Measurements from ENCODE around the gene USP13.

The USP13 gene

DNA sequence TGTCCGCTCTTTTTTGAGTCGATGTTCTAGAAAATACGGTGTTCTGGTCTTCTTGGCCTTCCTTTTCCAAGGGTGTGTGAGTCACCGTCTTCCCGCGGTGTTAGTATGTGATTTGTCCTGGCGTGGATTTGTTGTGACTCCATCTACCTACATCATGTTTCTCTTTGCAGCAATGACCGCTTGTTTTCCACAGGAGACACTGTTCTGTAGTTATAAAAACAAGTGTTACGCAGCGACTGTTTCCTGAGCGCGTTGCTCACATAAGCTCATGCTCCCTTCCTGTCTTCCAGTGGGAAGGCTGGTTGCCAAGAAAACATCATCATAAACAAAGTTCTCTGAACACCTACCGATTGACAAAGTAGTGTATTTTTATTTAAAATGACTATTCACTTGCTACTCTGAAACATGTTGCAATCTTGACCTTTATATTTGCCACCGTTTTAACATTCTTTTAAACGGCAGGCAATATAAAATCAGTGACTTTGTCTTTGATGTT, 19.0 kb downstream of the USP13 start:
- no peak overlapping the region for H3K4me3 ChIP-seq (ENCODE audit: low read depth, low read length)
- no peak for TF ChIP-seq MYC (IDR thresholded peaks at IDR 0.05; ENCODE audit: low read depth, low read length)
- TF ChIP-seq, protein P1, sequence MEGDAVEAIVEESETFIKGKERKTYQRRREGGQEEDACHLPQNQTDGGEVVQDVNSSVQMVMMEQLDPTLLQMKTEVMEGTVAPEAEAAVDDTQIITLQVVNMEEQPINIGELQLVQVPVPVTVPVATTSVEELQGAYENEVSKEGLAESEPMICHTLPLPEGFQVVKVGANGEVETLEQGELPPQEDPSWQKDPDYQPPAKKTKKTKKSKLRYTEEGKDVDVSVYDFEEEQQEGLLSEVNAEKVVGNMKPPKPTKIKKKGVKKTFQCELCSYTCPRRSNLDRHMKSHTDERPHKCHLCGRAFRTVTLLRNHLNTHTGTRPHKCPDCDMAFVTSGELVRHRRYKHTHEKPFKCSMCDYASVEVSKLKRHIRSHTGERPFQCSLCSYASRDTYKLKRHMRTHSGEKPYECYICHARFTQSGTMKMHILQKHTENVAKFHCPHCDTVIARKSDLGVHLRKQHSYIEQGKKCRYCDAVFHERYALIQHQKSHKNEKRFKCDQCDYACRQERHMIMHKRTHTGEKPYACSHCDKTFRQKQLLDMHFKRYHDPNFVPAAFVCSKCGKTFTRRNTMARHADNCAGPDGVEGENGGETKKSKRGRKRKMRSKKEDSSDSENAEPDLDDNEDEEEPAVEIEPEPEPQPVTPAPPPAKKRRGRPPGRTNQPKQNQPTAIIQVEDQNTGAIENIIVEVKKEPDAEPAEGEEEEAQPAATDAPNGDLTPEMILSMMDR (IDR thresholded peaks at IDR 0.05; ENCODE audit: low read depth, low read length): no peak
- TF ChIP-seq, protein P2, sequence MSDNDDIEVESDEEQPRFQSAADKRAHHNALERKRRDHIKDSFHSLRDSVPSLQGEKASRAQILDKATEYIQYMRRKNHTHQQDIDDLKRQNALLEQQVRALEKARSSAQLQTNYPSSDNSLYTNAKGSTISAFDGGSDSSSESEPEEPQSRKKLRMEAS (IDR thresholded peaks at IDR 0.05; ENCODE audit: low read depth, low read length): no peak
- TF ChIP-seq POLR2A (IDR thresholded peaks at IDR 0.05; ENCODE audit: extremely low read depth, insufficient read length): no peak
- DNase-seq (ENCODE audit: low read depth): no peak

DNA sequence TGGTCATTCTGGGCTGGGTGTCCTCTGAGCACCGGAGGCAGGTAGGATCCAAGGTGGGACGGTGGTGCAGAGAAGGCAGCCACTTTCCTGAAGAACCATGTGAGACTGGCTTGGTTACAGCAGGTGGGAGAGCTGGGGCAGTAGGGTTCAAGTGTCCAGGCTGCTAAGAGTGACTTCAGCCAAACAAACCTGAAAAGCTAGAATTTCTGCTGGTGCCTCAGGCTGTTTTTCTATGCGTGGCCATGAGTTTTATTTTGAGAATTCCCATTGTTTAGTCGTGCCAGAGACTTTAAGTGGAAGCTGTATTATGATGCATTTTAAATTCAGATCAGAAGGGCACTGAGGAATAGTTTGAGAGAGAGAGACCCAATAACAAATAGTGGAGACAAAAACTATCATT, 20.1 kb downstream of the USP13 start:
- TF ChIP-seq POLR2A (IDR thresholded peaks at IDR 0.05; ENCODE audit: extremely low read depth, insufficient read length): no peak
- TF ChIP-seq, protein P2 (IDR thresholded peaks at IDR 0.05; ENCODE audit: low read depth, low read length): no peak
- TF ChIP-seq, protein P1 (IDR thresholded peaks at IDR 0.05; ENCODE audit: low read depth, low read length): no peak
- no peak for TF ChIP-seq MYC (IDR thresholded peaks at IDR 0.05; ENCODE audit: low read depth, low read length)
- H3K4me3 ChIP-seq (ENCODE audit: low read depth, low read length): no peak overlapping the region

DNA sequence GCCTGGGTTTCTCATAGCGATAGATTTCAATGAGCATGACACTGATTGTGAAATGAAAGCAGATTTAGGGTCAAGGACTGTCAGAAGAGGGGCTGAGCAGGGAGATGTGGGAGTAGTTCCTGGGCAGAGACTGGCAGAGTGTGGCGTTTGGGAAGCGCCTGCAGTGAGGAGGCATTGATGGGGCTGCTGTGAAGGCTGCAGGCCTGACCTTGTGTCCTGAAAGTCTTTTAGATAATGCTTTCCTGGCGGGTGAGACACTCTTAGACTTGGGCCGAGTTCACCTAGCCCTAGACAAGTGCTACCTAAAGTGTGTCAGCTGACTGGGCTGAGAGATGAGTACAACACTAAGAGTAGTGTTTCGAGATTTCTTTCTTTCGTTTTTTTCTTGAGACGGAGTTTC, 20.7 kb downstream of the USP13 start:
- H3K4me3 ChIP-seq (ENCODE audit: low read depth, low read length): no peak overlapping the region
- no peak for DNase-seq (ENCODE audit: low read depth)
- no peak for TF ChIP-seq POLR2A (IDR thresholded peaks at IDR 0.05; ENCODE audit: extremely low read depth, insufficient read length)

More for the DNA sequence above, 20.1 kb downstream of the USP13 start:
- DNase-seq (ENCODE audit: low read depth): no peak

DNA sequence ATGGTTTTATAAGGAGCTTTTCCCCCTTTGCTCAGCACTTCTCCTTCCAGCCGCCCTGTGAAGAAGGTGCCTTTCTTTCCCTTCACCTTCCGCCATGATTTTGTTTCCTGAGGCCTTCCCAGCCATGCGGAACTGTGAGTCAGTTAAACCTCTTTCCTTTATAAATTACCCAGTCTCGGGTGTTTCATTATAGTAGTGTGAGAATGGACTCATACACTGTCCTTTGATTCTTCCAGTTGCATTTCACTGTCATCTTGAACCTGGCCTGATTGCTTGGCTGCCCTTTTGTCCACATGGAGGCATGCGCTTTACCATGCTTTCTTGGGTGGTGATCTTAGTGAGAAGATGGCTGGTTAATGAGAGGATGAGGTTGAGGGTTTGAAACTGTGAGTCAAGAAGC, 23.2 kb downstream of the USP13 start:
- DNase-seq (ENCODE audit: low read depth): no peak
- TF ChIP-seq, protein P1 (IDR thresholded peaks at IDR 0.05; ENCODE audit: low read depth, low read length): no peak
- no peak for TF ChIP-seq POLR2A (IDR thresholded peaks at IDR 0.05; ENCODE audit: extremely low read depth, insufficient read length)
- no peak for TF ChIP-seq MYC (IDR thresholded peaks at IDR 0.05; ENCODE audit: low read depth, low read length)
- TF ChIP-seq, protein P2 (IDR thresholded peaks at IDR 0.05; ENCODE audit: low read depth, low read length): no peak
- no peak overlapping the region for H3K4me3 ChIP-seq (ENCODE audit: low read depth, low read length)

DNA sequence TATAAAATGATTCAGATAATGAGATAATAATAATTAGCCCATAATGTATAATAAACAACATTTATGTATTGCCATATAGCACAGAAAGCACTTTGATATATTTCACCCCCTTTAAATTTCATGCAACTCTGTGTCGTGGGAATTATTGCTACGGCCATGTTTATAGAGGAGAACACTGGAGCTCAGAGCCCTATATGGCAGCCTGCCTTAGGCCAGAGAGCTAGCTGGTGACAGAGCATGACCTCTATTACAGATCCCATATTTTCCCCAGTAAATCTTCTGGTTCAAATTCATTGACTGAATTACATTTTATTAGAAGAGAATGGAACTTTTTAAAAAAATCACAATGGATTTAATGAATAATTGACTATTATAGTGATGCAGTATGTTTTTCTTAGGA, 25.0 kb downstream of the USP13 start:
- H3K4me3 ChIP-seq (ENCODE audit: low read depth, low read length): no peak overlapping the region
- no peak for DNase-seq (ENCODE audit: low read depth)
- no peak for TF ChIP-seq POLR2A (IDR thresholded peaks at IDR 0.05; ENCODE audit: extremely low read depth, insufficient read length)
- TF ChIP-seq MYC (IDR thresholded peaks at IDR 0.05; ENCODE audit: low read depth, low read length): no peak
- TF ChIP-seq, protein P2 (IDR thresholded peaks at IDR 0.05; ENCODE audit: low read depth, low read length): no peak
- TF ChIP-seq, protein P1 (IDR thresholded peaks at IDR 0.05; ENCODE audit: low read depth, low read length): no peak

DNA sequence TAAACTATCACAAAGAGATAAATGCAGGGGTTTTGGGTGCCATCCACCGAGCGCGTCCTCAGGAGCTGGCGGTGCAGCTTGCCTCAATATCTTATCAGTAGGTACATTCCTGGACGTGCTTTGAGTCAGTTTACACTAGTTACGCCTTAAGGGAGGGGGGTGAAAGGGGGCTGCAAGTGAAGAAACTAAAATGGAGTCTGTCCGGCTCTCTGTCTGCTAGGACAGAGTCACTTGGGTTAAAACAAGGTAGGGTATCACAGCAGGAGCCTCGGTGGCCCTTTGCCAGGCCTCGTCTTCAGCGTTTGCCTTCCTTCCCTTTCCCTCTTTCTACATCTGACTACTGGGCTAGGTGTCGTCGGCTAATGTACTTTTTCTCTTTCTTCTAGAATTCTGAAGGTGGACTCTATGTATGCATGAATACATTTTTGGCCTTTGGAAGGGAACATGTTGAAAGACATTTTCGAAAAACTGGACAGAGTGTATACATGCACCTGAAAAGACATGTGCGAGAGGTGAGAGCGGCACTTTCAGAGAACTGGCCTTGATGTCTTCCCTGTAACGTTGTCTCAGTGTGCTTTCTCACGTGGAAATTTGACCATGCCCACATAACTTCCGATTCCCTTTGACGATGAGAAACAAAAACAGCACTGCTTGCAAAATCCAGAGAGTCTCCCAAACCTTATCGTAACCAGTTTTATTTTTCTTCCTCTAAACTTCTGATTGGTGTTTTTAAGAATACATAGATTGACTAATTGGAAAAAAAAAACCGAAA, 28.8 kb downstream of the USP13 start:
- no peak for DNase-seq (ENCODE audit: low read depth)
- TF ChIP-seq, protein P1 (IDR thresholded peaks at IDR 0.05; ENCODE audit: low read depth, low read length): no peak
- TF ChIP-seq MYC (IDR thresholded peaks at IDR 0.05; ENCODE audit: low read depth, low read length) (no peak), POLR2A (IDR thresholded peaks at IDR 0.05; ENCODE audit: extremely low read depth, insufficient read length) (no peak)
- TF ChIP-seq, protein P2 (IDR thresholded peaks at IDR 0.05; ENCODE audit: low read depth, low read length): no peak
- H3K4me3 ChIP-seq (ENCODE audit: low read depth, low read length): no peak overlapping the region

All from NB4 (cell line).